HG02981 (cell line): Measurements from ENCODE around the gene PCDHGA2.
A peak's percentile ranks its signal among the peaks of the same experiment; 100 is the strongest.
"Not testable (repeated sequence)": the region's sequence is repeated elsewhere in the genome, so short reads cannot be mapped to it uniquely, and the experiment has no call there.

Experiments
- ATAC-seq: cut with Tn5 transposase; IDR thresholded peaks from one replicate; pipeline ENCODE4 v1.9.1; 2021; ENCODE audit warnings: mild to moderate bottlenecking, moderate library complexity; ENCODE audit not compliant: unreplicated experiment

Gene PCDHGA2

DNA sequence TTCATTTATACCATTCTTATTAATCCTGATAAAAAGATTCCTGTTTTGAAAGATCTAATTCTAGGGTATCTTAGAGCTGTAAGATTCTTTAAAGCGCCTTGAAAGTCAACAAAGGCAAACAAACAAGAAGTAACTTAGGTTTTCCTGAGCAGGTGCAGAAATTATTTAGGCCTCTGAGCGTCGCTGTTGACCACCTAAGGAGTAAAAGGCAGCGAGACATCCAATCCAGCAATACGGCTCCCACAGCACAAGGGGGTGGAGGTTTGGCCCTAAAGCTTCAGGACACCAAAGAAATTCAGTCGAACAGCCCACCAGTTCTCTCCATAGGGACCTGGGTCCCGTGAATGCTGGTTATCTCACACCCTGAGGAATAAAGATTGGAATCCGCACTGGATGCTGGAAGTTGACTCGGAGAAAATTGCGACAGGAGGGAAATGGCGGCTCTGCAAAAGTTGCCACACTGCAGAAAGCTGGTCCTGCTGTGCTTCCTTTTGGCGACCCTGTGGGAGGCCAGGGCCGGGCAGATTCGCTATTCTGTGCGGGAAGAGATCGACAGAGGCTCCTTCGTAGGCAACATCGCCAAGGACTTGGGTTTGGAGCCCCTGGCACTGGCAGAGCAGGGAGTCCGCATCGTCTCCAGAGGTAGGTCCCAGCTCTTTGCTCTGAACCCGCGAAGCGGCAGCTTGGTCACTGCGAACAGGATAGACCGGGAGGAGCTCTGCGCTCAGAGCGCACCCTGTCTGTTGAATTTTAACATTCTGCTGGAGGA is at the start of gene PCDHGA2:
Gene PCDHGA2, plus strand, starts transcription at position 223 of the 769 bp plus-strand sequence.
- ATAC-seq = no peak

DNA sequence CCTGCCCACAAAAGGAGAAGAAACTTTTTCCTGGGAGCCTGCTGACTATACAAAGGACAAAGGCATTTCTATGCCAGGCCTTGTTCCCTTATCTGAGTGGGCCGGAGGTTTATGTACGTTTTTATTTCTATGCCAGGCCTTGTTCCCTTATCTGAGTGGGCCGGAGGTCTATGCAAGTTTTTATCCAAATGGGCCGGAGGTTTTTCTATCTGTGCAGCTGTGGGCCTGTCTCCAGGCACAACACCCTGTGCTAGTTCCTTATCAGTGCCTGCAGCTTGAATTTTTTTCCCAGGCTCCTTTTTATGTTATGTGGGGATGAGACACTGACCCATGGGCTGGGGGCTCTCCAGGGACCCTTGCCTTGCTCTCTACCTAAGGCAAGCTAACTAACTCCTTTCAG is 40.2 kb upstream of the PCDHGA2 start:
- no peak for ATAC-seq

DNA sequence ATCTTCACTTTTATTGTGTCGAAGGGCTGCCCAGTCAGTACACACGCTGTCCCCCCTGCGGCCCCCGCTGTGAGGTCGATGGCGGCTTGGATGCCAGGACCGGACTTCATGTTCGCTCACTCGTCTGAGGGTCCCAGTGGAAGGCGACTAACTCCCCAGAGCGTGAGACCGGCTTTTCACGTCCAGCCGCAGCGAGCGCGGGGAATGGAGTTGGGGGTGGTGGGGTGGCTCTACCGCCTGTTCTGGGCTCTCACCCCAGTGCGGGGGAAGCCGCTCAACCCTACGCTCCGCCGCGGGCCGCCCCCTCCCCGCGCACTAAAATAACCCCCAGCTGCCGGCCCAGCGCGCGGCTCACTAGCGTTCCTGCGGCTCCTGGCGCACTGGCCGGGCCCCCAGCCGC is 34.8 kb upstream of the PCDHGA2 start, which contains the start of gene SLC25A2:
Gene SLC25A2, minus strand, starts transcription at position 294 of the 400 bp plus-strand sequence. Its CDS starts 184 bp downstream, at position 110.
- ATAC-seq = no peak

DNA sequence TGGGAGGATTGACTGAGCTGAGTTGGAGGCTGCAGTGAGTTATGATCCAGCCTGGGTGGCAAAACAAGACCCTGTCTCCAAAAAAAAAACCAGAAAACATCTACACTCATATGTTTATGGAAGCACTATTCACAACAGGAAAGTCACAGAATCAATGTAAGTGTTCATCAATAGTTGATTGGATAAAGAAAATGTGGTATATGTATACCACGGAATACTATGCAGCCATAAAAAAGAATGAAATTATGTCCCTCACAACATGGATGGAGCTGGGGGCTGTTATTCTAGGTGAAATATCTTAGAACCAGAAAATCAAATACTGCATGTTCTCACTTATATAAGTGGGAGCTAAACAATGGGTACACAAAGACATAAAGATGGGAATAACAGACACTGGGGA is 31.9 kb upstream of the PCDHGA2 start:
- no peak for ATAC-seq

DNA sequence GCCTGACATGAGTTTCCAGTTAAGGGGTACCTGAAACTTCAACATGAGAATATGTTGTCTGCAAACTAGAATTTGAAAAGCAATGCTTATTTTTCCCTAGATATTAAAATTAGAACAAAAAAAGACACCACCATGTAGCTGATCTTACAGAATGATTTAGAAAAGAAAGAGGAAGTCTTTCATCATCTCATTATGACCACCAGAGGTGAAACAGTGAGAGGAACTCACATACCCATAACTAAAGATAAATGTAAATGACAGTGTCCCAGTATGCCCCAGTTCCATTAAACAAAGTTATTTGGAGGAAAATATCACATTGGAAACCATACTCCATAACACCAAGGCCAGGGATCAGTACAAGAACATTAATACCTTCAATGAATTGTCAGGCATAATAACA is 24.8 kb upstream of the PCDHGA2 start:
- no peak for ATAC-seq

DNA sequence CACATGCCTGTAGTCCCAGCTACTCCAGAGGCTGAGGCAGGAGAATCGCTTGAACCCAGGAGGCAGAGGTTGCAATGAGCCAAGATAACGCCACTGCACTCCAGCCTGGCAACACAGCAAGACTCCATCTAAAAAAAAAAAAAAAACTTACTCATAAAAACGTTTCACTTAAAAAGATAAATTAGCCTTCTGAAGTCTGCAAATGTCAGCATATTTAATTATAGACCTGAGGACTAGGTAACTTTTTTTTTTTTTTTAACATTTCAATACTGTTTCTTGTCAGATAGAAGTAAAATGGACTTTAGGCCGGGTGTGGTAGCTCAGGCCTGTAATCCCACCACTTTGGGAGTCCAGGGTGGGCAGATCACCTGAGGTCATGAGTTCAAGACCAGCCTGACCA is 21.6 kb upstream of the PCDHGA2 start:
- ATAC-seq = not testable (repeated sequence)

DNA sequence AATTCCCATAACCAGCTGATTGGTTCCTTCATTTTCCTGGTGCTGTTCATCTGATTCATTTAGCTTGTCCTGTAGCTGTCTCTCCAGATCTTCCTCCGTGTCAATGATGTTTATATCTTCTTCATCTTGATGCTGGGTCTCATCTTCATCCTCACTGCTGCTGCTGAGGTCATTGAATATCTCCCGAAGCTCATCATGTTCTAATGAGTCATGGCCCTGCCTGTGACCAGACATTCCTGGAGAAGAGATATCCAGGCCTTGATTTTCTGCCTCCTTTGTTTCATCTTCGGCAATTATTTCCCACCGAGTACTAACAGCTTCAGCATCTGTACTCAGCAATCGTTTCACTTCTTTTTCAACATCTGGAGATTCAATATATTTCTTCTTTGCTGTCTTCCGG is 19.4 kb upstream of the PCDHGA2 start:
- no peak for ATAC-seq

DNA sequence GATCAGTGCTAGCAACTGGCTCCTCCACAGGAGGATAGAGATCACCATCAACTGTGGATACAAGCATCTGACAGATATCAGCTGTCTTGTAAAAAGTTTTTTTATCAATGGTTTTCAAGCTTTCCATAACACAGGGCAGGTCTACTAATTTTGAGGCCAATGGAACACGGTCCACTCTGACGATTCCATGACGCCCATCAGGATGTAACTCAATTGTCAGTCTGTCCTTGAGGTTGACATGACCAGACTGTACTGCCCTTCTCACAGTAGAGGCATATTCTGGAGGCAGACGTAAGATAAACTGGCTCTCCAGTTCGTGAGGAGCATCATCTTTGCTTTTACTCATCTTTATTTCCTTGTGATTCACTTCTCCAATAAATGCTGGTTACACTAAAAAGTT is 18.9 kb upstream of the PCDHGA2 start:
- ATAC-seq = no peak

DNA sequence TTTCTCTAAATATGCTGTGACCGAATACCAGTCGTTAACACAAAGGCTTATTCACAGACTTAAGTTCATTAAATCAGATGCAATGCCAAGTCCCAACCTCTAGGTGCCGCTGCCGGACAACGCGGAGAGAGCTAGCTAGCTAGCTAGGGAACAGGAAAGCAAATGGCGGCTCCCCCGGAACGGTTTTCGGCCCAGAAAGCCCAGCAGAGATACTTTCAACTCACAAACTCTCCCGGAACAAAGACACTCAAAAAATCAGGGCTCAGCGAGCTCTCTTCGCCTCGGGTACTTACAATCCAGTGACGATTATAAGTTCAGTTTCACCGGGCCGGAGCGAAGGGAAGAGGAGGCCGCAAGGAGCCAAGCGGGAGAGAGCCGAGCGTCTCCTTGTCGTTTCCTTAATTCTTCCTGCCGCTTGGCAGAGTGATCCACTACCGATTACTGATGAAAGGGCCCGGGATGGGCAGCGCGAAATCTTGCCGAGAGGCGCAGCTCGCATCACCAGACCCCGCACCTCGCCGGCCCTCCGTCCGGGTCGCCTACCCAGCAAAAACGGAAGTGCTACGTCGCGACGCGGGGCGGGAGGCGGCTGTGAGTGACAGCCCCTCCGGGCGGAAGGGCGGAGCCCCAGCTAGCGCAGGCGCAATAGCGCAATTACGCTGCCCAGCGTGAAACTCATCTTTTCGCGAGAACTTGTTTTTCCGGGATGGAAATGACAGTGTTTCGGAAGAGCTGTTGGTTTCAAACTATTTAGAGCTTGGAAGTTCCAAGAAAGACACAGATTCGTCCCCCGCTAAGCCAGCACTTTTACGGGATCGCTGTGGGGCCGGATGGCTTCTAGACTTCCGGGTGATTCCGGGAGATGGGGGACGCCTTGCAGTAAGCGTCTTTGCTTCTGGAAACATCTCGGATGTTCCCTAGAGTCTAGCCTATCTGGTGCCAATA is 18.1 kb upstream of the PCDHGA2 start, which contains the start of gene TAF7:
Gene TAF7, minus strand, starts transcription at position 560 of the 945 bp plus-strand sequence. CDS start 740 bp downstream, outside the sequence.
- peak; percentile 93 for ATAC-seq

DNA sequence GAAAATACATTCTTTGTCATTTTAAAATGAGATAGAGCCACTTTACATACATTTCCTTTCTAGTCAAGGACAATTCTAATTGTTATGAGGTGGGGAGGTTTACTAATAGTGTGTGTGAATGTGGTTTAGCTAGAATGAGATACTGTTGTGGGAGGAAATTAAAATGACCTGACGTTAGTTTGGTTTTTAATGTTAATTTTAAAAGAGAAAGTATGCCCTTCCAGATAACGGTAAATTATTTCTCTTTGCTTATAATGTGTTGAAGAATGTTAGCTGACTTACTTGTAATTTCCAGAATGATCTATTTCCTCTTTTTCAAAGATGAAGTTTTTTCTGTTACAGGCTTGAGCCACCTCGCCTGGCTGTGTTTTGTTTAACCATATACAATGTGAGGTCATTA is 16.3 kb upstream of the PCDHGA2 start:
- ATAC-seq = no peak

DNA sequence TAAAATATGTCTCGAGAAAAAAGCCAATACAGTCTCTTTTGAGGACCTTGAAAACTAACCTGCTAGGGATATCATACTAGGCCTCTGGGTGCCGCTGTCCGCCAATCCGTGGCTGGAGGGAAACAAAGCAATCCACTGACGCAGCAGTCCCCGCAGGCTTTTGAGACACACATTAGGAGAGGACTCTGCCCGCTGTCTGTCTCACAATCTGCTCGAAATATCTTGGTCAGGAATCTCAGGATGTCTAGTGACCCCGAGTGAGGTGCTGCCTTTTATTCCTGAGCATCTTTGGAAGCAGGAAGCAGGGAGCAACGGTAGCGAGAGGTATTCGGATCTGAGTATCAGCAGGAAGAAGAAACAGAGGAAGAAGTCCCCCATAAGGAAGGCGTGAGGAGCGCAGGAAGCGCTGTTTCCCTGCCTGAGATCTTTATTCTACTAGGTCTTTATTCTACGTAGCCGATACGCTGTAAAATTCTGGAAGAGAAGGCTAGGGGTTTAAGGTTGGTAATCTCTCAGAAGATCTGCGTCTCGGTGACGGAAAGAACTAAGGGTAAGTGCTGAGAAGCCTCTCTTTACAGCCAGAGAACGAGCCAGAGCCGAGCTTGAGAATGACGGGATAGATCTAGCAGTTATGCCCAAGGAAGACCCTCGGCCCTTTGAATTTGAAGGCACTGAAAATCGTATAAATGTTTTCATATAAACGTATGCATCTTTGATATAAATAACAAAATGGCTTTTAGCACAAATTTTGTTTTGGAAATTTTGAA is 12.3 kb upstream of the PCDHGA2 start:
- peak; percentile 81 for ATAC-seq

DNA sequence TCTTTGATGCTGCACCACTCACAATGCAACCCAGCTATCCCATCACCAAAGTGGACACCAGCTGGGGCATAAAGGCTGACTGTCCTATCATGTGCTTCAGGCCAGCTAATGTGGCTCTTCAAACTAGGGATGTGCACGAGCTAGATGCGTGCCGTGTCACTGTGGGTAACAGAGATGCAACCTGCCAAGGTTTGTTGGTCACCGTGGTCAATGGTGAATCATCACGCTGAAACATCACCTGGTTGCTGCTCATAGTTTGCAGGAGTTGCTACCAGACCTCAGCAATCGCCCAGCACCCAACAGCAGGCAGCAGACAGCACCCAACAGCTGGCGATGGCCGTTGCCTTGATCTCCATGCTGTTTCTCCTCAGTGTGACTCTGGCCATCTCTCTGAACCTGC is 10.3 kb upstream of the PCDHGA2 start:
- ATAC-seq = no peak

DNA sequence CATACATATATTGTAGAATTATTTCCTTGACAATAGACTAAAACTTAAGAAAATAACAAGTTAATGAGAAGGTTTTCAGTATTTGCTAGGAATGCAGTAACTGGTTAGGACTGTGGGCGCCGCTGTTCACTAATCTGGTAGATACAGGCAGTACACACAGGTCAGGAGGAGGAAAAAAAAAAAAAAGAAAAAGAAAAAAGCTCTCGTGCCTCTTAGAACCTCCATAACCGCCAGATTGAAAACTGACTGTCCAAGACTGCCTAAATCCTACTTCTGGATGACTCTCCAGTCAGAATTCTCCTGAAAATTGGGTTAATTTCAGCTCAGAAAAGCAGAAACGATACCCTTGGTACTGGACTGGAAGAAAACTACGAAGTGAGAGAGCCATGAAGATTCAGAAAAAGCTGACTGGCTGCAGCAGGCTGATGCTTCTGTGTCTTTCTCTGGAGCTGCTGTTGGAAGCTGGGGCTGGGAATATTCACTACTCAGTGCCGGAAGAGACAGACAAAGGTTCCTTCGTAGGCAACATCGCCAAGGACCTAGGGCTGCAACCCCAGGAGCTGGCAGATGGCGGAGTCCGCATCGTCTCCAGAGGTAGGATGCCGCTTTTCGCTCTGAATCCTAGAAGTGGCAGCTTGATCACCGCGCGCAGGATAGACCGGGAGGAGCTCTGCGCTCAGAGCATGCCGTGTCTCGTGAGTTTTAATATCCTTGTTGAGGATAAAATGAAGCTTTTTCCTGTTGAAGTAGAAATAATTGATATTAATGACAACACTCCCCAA is 8.1 kb upstream of the PCDHGA2 start, which contains the start of gene PCDHGA1:
Gene PCDHGA1, plus strand, starts transcription at position 216 of the 782 bp plus-strand sequence.
- ATAC-seq = no peak

DNA sequence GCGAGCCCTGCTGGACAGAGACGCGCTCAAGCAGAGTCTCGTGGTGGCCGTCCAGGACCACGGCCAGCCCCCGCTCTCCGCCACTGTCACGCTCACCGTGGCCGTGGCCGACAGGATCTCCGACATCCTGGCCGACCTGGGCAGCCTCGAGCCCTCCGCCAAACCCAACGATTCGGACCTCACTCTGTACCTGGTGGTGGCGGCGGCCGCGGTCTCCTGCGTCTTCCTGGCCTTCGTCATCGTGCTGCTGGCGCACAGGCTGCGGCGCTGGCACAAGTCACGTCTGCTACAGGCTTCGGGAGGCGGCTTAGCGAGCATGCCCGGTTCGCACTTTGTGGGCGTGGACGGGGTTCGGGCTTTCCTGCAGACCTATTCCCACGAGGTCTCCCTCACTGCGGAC is 6.0 kb upstream of the PCDHGA2 start:
- not testable (repeated sequence) for ATAC-seq

DNA sequence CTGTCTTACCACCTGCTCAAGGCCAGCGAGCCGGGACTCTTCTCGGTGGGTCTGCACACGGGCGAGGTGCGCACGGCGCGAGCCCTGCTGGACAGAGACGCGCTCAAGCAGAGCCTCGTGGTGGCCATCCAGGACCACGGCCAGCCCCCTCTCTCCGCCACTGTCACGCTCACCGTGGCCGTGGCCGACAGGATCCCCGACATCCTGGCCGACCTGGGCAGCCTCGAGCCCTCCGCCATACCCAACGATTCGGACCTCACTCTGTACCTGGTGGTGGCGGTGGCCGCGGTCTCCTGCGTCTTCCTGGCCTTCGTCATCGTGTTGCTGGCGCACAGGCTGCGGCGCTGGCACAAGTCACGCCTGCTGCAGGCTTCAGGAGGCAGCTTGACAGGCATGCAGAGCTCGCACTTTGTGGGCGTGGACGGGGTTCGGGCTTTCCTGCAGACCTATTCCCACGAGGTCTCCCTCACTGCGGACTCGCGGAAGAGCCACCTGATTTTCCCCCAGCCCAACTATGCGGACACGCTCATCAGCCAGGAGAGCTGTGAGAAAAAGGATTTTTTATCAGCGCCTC is 2.3 kb downstream of the PCDHGA2 start:
- not testable (repeated sequence) for ATAC-seq

DNA sequence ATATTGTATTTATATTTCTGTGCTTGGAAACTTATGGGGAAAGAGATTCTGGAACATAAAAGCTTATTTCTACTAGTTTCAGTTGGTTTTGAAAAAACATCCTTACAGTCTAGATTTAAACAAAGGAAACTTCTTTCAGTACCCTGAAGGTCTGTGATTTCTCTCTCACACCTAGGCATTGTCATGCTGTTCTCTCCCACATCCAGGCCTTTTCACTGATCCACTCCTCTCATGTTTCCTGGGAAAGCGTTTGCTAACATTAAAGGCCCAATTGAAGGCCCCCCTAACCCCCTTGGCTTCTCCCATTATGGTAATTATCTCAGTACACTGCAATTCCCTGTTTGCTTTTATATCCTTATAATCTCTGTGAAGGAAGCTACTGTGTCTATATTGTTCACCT is 4.2 kb downstream of the PCDHGA2 start:
- ATAC-seq = no peak

DNA sequence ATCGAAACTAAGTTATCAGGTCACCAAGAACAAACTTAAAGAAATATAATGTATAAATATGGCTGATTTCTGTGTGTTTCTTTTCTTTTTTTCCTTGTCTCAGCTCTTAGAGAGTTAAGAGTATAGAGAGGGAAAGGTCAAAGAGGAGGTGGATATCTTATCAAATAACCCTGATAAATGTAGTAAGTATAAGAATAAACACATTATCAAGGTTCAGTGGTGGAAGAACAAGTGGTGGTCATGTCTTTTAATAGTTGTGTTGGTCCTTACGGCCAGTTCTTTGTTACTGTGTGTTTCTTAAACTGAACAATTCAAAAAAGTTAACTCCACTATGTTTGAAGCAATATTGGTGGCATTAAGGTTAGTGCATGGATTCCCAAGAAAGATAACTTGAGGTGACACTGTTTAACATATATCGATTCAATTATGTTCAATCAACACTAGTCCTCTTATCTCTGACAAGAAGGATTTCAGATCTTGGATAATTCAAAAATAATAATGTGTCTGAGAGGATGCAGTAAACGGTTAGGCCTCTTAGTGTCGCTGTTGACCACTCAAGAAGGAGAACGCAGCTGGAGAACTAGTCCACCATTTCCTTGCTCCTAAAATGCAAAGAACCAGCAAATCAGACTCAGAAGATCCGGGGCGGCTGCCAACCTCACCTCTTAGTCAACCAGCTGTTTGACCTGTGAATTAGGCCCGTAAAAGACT is 4.8 kb downstream of the PCDHGA2 start, which contains the start of gene PCDHGA3:
Gene PCDHGA3, plus strand, starts transcription at position 588 of the 711 bp plus-strand sequence. CDS start 205 bp downstream, outside the sequence.
- no peak for ATAC-seq

DNA sequence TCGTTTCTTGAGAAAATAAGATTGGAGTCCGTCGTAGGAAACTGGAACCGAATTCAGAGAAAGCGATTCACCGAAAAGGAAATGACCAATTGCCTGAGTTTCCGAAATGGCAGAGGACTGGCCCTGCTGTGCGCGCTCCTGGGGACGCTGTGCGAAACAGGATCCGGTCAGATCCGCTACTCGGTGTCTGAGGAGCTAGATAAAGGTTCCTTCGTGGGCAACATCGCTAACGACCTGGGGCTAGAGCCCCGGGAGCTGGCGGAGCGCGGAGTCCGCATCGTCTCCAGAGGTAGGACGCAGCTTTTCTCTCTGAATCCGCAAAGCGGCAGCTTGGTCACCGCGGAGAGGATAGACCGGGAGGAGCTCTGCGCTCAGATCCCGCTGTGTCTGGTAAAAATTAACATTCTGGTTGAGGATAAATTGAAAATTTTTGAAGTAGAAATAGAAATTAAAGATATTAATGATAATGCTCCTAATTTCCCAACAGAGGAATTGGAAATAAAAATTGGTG is 5.4 kb downstream of the PCDHGA2 start:
- ATAC-seq = no peak

DNA sequence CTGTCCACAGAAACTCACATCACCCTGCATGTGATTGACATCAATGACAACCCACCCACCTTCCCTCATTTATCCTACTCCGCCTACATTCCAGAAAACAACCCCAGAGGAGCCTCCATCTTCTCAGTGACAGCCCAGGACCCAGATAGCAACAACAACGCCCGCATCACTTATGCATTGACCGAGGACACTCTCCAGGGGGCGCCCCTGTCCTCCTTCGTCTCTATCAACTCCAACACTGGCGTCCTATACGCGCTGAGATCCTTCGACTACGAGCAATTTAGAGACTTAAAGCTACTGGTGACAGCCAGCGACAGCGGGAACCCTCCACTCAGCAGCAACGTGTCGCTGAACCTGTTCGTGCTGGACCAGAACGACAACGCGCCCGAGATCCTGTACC is 6.8 kb downstream of the PCDHGA2 start:
- no peak for ATAC-seq
